Activated CD8-positive, alpha-beta memory T cell treated with anti-CD3 and anti-CD28 coated beads, Interleukin-2, amount 50 U/mL, for 1 hour (primary cell): ENCODE results near the gene OR6C2.
"Not testable (repeated sequence)": the region's sequence is repeated elsewhere in the genome, so short reads cannot be mapped to it uniquely, and the experiment has no call there.

Experiments used
- DNase-seq: peaks from one replicate; pipeline ENCODE4 v3.0.0-alpha.2; 2020; ENCODE audit errors: extremely low read depth

The OR6C2 gene

DNA sequence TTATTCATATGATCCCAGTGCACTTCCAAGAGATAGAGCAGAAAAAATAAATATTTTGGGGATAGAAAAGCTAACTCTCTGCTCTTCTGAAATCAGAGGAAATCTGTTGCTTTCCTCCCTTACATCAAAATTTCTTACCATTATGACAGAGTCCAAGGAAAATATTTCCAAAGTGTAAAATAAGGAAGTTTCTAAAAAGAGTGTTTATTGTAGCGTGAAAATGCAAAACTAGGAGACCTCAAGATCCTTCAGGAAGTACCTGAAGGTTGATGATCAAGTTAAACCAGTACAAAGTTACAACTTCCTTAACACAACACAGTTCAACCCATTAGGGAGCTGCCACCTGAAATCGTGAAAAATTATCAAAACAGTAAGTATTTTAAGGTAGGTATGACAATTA, at the start of gene OR6C2:
TSS of gene OR6C2 (plus strand) at position 301 of the 400 bp plus-strand sequence. CDS start 8,138 bp downstream, outside the sequence.
- no peak for DNase-seq

DNA sequence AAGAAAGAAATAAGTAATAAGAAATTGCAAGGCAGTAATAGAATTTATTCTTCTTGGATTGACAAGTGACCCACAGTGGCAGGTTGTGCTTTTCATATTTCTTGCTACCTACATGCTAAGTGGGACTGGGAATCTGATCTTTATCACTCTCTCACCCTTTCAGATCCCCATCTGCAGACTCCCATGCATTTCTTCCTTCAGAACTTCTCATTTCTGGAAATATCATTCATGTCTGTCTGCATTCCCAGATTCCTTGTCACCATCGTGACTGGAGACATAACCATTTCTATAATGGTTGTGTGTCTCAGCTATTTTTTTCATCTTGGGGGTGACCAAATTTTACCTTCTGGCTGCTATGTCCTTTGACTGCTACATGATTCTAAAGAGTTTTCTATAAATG, 47.5 kb upstream of the OR6C2 start:
- DNase-seq = no peak

DNA sequence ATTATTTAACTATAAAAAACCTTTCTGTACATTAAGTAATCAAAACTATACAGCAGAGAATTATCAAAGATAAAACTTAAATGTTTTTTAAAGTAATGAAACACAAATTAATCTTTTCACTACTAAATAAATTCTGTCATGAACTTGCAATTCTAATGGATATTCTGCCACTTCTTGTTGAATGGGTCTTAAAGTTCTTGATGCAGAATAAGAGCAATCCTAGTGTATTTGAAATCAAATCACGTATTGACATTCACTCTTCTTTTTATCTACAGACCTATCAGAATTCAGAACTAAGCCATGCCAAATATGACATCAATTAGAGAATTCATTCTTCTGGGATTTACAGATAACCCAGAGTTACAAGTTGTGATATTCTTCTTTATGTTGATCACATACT, 43.6 kb upstream of the OR6C2 start, which contains the start of gene OR6C65:
TSS of gene OR6C65 (plus strand) at position 301 of the 400 bp plus-strand sequence. CDS start at position 301, 0 bp downstream.
- DNase-seq = no peak

DNA sequence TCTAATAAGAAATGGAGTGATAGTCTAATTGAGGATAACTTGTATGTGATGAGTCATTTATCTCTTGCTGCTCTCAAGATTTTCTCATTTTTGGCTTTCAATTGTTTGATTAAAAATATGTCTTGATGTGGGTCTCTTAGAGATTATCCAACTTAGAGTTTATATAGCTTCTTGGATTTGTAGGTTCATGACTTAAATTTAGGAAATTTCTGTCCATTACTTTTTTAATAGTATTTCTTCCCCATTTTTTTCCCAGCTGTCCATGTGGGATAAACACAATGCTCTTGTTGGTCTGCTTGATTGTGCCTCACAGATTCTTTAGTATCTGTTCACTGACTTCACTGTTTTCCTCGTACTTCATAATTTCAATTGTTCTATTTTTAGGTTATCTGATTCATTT, 36.0 kb upstream of the OR6C2 start:
- no peak for DNase-seq

DNA sequence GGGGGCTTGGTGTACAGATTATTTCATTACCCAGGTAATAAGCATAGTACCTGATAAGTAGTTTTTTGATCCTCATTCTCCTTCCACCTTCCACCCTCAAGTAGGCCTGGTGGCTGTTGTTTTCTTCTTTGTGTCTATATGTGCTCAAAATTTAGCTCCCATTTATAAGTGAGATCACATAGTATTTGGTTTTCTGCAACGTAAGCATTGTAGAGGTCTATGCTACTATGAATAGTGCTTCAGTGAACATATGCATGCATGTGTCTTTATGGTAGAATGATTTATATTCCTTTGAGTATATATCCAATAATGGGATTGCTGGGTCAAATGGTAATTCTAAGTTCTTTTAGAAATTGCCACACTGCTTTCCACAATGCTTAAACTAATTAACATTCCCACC, 34.7 kb upstream of the OR6C2 start:
- DNase-seq = not testable (repeated sequence)

DNA sequence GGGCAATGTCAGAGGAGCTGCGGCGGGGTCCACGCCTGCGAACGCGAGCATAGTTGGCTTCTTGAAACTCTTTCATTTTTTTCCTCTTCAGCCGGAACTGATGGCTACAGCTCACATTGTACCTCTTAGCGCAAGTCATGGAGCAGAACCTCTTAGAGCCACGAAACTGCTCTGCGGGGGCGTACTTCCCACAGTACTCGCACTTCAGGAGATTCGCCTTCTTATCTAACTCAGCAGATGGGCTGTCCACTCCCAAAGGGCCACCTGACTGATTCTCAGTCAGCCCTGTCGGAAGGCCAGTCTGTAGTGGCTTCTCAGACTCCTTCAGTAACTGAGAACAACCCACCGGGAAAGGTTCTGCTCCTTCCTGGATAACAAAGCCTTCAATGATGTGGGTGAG, 31.7 kb upstream of the OR6C2 start:
- not testable (repeated sequence) for DNase-seq

DNA sequence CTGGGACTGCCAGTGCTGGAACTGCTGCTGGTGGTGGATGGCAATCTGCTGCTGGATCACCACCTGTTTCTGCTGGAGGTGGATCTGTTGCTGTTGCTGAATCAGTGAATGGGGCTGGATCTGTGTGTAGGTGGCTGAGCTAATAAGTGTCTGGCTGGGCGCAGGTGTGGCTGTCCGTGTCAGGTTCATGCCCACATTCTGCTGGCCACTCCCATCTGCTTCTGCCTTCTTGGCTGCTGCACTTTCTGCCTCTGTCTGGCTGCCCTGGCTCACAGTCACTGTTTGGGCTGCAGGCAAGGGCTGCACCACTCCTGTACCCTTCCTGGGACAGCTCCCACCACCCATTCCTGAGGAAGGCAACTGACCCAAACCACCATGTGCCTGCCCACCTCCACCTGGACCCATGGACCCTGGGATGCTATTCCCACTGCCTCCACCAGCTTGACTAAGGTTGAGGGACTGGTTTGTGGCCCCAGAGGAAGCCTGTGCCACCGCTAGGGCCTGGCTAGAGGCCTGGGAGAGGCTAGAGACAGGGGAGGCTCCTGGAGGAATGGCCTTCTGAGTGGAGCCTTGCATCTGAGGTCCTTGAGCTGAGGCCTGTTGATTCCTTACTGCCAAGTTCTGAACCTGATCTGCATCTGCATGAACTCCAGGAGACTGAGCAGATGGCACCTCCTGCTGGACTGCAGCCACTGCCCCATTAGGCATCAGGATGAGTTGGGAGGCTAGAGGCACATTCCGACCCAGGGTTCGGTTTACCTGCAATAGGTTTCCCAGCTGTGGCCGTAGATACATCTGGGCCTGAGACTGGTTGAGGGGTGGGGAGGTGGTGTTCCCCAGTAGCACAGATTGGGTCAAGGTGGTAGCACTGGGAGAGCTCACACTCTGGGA, 30.1 kb upstream of the OR6C2 start:
- DNase-seq = not testable (repeated sequence)

DNA sequence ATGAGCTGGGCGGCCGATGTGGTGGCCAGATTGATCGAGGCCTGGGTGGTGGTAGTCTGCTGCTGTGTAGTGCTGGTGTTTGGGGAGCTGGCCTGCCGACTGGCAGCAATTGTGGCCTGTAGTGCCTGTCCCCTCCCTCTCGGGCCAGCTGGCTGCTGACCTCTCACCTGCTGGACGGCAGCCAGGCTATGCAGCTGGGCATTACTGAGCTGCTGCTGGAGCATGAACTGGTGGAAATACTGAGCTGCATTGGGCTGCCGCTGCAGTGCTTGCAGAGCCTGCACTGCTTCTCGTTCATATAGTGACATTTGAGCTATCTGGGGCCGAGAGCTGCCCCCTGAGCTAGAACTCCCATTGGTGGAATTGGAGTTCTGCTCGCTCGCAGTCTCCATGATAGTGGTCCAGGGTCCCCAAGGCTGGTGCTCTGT, 29.5 kb upstream of the OR6C2 start:
- not testable (repeated sequence) for DNase-seq

DNA sequence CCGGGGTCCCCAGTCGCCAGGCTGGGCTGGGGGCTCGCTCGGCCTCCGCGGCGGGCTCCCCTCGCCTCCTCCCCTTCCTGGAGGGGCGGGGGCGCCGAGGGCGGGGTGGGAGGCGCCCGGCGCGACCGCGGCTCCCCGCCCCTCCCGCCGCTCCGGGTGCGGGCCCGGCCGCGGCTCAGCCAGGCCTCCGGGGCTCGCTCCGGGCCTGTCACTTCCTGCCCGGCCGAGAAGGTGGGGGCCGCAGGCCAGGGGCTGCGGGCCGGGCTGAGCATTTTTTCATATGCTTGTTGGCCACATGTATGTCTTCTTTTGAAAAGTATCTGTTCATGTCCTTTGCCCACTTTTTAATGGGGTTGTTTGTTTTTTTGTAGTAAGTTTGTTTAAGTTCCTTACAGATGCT, 29.0 kb upstream of the OR6C2 start:
- not testable (repeated sequence) for DNase-seq

DNA sequence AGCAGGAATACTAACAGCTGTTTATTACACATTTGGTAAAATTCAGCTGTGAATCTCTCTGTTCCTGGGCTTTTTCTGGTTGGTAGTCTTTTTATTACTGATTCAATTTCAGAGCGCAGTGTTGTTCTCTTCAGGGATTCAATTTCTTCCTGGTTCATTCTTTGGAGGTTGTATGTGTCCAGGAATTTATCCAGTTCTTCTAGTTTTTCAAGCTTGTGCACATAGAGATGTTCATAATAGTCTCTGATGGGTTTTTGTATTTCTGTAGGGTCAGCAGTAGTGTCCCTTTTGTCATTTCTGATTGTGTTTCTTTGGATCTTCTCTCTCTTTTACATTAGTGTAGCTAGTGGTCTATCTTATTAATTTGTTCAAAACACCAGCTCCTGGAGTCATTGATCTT, 26.9 kb upstream of the OR6C2 start:
- DNase-seq = no peak

DNA sequence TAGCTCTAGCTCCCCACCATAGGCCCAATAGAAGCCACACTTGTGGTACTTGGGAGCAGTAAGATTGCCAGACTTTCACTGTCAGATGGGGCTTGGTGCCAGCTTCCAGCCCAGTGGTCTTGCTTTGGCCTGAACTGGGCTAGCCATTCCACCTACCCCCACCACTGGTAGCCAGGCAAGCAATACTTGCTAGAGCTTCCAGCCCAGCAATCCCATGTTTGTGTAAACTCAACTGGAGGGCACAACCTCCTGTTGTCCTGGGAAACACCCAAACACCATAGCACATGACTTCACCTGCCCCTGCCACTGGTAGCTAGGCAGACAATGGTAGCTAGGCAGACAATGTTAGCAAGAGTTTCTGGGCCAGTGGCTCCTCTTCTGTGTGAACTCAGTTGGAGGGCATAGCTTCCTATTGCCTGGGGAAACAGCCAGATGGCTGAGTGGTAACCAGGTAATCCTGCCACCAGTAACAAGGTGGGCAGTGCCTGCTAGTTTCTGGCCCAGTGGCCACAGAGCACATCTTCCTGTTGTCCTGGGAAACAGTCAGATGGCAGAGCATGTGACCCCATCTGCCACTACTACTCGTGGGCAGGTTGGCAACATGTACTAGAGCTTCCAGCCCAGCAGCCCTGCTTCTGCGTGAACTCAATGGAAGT, 23.4 kb upstream of the OR6C2 start:
- DNase-seq = no peak

DNA sequence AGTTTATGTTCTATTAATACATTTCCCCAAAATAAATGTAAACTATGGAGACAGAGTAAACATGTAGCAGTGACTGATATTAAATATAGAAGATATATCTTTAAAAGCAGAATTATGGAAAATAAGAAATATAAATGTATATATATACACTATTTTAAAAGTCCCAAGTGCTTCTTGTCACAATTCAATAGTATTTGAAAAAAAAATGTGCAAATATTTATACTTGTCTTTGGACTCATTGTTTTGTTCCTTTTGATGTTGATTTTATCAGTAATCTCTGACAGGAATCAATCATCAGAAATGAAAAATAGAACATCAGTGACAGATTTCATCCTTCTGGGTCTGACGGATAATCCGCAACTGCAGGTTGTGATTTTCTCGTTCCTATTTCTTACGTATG, 17.9 kb upstream of the OR6C2 start, which contains the start of gene OR6C76:
TSS of gene OR6C76 (plus strand) at position 301 of the 400 bp plus-strand sequence. CDS start at position 301, 0 bp downstream.
- no peak for DNase-seq

DNA sequence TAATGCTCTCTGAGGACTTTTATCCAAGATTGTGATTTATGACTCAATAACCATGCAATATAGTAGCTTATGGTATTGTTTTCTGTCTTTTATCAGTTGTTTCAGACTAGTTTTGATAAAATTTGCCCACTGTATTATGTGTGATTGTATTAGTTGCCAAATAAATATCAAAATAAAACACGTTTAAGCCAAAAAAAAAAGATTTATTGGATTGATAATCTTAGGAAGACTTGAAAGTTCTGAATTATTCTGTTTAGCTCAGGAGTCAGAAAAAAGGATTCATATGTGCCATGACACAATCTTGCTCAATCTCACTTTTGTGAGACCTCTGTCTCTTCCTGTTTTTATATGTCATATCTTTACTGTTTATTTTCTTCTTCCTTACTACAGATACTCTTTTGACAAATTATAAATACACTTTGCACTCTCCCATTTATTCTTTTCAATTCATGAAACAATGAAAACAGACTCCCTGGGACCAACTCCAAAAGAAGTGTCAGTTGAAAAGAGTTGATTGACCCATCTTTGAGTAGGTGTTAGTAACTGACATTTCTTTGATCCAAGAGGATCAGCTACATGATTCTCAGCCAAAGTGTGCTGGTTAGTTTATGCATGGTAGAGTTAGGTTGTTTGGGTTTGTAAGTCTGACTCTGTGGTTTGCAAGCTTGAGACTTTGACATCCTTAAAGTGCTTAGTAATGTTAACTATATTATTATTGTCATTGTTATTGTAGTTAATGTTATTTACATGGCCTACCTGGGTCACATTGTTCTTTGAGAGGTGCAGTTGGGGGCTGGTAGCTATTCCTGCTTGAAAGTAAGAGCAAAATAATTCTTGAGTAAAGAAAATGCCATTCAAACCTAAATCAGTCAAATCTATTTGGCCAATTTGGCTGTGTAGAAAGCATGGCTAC, 15.3 kb upstream of the OR6C2 start:
- no peak for DNase-seq

DNA sequence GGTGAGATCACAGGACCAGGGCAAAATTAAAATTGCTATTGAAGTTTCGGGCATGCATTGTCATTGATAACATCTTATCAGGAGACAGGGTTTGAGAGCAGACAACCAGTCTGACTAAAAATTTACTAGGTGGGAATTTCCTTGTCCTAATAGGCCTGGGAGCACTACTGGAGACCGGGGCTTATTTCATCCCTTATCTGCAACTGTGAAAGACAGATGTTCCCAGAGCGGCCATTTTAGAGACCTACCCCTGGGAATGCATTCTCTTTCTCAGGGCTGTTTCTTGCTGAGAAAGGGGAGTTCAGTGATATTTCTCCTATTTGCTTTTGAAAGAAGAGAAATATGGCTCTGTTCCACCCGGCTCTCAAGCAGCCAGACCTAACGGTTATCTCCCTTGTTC, 2.6 kb upstream of the OR6C2 start:
- DNase-seq = not testable (repeated sequence)

DNA sequence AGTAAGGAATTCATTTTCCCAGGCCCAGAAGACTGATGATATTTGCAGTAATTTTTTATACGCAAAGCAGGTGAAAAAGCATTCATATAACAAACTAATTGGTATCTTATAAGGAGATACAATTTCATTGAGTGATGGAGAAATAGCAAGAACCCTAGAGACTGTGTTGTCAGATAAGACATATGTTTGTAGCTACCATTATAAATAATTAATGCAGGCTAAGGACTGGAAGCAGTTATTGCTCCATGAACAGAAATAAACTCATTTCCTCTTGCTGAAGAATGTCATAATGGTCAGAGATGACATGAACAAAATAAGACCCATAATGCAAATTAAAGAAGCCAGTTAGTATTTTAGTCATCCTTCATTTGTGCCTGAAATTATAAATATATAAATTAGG, 1.5 kb downstream of the OR6C2 start:
- no peak for DNase-seq

DNA sequence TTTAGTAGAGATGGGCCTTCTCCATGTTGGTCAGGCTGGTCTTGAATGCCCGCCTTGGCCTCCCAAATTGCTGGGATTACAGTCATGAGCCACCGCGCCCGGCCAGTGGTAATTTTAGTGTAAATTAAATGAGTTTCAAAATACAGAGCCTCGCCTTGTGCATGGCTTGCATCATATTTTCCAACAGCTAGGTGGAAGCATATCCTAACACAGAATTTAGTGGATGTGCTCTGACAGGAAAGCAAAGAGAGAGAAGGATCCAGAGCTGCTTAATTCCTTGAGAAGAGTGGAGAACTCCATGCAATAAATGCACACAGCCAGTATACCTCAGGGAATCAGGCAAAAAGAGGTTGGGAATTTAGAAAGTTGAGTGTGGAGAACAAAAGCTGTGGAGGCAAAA, 2.5 kb downstream of the OR6C2 start:
- no peak for DNase-seq

DNA sequence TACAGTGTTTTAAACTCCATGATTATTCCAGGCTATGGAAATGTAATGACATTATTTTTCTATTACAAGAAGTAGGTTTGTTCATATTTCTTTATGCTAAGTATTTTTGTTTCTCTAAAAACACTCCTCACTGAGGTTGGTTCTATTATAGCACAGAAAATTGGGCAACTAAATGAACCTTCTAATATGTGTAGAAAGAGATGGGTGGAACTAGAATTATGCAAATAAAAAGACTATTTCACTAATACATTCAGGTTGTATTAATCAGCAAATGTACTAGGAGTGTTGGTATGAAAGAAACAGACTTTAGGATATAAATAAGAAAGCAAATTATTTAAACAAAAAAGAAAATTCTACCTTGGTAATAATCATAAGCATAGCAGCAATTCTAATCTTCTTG, 4.9 kb downstream of the OR6C2 start:
- DNase-seq = no peak

DNA sequence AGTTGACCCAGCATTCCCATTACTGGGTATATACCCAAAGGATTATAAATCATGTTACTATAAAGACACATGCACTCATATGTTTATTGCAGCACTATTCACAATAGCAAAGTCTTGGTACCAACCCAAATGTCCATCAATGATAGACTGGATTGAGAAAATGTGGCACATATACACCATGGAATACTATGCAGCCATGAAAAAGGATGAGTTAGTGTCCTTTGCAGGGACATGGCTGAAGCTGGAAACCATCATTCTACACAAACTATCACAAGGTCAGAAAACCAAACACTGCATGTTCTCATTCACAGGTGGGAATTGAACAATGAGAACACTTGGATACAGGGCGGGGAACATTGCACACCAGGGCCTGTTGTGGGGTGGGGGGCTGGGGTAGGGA, 21.1 kb downstream of the OR6C2 start:
- DNase-seq = not testable (repeated sequence)

DNA sequence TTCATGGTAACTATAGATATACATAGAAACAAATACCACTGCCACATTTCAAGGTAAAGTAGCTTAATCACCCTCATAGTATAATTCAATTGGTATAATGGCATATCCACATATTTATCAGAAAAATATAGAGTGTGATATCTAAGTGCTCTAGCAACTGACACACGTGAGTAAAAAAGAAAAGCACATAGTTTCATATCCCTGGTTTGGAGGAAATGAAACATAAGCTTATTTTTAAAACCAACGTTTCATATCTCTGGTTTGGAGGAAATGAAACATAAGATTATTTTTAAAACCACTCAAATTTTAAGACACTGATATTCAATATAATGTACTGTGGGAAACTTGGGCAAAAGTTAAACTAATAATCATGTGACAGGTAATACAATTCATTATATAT, 24.0 kb downstream of the OR6C2 start:
- no peak for DNase-seq

DNA sequence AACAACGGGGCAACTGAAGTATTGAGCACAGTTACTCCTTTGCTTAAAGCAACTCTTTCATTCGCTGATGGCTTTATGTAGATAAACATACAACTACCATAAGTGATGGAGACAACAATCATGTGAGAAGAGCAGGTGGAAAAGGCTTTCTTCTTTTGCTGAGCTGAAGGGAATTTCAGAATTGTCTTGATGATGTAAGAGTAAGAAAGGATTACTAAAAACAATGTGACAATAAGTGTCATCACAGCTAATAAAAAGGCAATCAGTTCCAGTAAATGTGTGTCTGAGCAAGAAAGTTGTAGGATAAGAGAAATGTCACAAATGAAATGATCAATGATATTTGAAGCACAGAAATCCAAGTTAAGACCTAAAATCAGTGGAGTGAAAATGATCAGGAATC, 25.4 kb downstream of the OR6C2 start:
- no peak for DNase-seq

DNA sequence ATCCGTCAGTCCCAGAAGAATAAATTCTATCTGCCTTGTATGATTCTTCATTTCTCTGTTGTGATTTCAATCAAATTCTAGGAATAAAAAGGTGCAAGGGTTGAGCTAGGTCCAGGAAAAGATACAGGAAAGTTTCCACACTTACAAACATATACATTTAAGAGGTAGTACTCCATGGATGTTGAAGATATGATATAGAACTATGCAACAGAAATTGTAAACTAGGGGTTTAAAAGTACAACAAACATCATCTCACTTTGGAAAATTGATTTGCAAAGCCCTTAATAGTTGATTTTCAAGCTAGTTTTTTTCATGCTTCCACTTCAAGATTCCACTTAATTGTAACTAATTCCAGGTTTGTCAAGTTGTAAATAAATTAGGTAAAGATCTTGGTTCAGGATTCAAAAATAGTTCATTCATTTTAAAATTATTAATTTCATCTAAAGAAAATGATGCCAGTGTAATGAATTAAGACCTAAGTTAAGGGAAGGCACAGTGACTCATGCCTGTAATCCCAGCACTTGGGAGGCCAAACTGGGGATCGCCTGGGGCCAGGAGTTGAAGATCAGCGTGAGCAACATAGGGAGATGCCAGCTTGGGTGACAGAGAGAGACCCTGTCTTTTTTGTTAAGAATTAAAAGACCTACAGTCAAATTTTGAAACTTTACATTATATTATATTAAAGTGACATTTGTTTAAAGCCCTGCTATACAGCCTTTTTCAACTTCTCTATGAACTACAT, 26.4 kb downstream of the OR6C2 start, which contains the start of gene OR6C70:
TSS of gene OR6C70 (minus strand) at position 51 of the 742 bp plus-strand sequence. CDS start at position 51, 0 bp downstream.
- DNase-seq = no peak
